HL-60 (cell line): Measurements from ENCODE around the gene TFF2.

ENCODE experiments used
- POLR2AphosphoS5 ChIP-seq: IDR thresholded peaks from 2 replicates; pipeline ENCODE4 v1.6.1; 2012; ENCODE audit warnings: low read depth
- TF ChIP-seq, protein P1 (sequence below): IDR thresholded peaks from one replicate; pipeline ENCODE4 v1.5.1; 2011; ENCODE audit warnings: low read length, control low read depth, inconsistent platforms; ENCODE audit not compliant: insufficient read depth
- TF ChIP-seq, protein P2 (sequence below): IDR thresholded peaks from 2 replicates; pipeline ENCODE4 v1.6.1; 2012; ENCODE audit warnings: low read depth; ENCODE audit not compliant: insufficient replicate concordance

DNA sequence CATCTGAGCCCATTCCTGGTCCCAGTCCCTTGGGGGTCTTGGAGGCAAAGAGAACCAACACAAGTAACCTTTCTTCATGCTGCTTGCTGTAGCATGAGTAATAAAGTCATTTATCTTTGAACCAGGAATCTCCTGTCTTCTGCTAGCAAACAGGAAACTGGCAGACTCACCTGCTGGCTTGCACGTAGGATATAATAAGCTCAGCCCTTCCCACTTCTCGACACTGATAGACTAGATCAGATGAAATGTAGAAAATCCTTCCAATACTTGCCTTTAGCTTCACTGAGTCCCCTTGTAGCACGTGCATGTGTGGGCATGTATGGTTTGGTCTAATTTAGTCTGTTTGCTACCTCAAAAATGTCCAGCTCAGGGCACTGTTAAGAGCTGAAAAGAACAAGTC lies 6.5 kb upstream of the TFF2 start:
- TF ChIP-seq, protein P1, sequence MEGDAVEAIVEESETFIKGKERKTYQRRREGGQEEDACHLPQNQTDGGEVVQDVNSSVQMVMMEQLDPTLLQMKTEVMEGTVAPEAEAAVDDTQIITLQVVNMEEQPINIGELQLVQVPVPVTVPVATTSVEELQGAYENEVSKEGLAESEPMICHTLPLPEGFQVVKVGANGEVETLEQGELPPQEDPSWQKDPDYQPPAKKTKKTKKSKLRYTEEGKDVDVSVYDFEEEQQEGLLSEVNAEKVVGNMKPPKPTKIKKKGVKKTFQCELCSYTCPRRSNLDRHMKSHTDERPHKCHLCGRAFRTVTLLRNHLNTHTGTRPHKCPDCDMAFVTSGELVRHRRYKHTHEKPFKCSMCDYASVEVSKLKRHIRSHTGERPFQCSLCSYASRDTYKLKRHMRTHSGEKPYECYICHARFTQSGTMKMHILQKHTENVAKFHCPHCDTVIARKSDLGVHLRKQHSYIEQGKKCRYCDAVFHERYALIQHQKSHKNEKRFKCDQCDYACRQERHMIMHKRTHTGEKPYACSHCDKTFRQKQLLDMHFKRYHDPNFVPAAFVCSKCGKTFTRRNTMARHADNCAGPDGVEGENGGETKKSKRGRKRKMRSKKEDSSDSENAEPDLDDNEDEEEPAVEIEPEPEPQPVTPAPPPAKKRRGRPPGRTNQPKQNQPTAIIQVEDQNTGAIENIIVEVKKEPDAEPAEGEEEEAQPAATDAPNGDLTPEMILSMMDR, result no peak
- TF ChIP-seq, protein P2, sequence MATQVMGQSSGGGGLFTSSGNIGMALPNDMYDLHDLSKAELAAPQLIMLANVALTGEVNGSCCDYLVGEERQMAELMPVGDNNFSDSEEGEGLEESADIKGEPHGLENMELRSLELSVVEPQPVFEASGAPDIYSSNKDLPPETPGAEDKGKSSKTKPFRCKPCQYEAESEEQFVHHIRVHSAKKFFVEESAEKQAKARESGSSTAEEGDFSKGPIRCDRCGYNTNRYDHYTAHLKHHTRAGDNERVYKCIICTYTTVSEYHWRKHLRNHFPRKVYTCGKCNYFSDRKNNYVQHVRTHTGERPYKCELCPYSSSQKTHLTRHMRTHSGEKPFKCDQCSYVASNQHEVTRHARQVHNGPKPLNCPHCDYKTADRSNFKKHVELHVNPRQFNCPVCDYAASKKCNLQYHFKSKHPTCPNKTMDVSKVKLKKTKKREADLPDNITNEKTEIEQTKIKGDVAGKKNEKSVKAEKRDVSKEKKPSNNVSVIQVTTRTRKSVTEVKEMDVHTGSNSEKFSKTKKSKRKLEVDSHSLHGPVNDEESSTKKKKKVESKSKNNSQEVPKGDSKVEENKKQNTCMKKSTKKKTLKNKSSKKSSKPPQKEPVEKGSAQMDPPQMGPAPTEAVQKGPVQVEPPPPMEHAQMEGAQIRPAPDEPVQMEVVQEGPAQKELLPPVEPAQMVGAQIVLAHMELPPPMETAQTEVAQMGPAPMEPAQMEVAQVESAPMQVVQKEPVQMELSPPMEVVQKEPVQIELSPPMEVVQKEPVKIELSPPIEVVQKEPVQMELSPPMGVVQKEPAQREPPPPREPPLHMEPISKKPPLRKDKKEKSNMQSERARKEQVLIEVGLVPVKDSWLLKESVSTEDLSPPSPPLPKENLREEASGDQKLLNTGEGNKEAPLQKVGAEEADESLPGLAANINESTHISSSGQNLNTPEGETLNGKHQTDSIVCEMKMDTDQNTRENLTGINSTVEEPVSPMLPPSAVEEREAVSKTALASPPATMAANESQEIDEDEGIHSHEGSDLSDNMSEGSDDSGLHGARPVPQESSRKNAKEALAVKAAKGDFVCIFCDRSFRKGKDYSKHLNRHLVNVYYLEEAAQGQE, result no peak
- no peak for TF ChIP-seq POLR2AphosphoS5
